Activated T-cell treated with anti-CD3 and anti-CD28 coated beads for 48 hours (primary cell): ENCODE results near the gene ABCA12.

Experiments used
- DNase-seq: peaks from one replicate; pipeline ENCODE4 v3.0.0-alpha.2; 2020; ENCODE audit warnings: low read depth

Gene ABCA12

DNA sequence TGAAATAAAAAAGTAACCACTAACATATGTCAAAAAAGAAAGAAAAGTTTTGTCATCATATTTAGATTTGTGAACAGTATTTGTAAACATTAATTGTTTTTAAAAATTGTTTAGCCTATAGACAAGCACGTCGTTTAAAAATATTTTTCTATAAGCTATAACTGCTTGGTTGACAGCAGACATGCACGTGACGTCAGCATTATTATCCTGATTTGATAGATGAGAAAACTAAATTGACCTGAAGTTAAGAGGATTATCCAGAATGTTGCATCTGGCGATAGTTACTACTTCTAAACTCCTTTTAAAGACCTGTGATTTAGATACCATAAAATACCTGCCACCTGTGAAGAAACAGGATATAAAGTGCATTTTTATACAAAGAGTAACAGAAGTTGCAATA lies 172.0 kb downstream of the ABCA12 start:
- DNase-seq, result no peak

DNA sequence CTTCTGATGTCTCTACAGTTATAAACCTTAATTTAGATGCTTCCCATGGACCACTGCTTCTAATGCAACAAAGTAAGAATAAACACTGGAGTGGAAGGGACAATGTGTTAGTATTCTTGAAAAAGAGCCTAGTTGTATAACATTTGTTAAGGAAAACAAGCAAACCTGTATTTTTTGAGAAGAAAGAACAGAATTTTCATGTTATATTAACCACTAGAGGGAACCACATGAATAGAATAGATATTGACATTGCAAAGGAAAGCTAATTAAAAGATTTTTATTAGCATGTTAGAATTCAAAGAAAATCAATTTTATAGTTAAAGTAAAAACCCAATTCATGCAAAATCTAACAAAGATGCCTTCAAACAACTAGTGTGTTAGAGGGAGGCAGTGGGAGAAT lies 177.7 kb downstream of the ABCA12 start:
- no peak for DNase-seq

DNA sequence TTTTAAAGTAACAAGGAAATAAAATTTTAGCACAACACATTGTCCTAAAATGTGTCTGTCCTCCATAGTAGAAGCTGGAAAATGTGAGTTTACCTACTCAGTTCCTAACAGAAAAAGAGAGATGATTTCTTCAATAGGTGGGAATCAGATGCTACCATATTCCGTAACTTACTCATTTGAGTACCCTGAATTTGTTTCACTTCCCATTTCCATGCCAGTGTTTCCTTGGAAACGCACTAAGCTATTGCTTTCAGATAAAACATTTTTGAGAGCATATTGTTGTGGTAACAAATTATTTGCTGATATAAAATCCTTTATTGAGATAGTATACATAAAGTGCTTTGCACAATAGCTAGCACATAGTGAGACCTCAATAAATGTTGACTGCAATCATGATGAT lies 191.5 kb downstream of the ABCA12 start:
- DNase-seq, result no peak

DNA sequence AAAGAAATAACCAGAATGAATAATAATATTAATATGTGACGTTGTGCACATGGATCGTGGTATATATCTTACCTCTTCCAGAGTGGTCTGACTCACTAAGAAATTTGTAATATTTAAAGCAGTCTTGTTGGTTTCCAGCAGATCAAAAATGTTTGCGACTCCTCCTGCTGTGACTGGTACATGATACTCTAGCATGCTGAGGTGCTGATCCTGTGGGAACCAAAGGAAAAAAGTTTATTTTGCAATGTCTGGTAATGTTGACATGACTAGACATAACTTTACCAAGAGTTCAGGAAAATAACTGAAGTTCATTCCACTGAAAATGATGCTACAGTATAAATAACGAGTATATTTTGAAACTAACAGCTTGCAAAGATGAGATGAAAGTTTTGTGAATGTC lies 204.4 kb downstream of the ABCA12 start:
- no peak for DNase-seq

DNA sequence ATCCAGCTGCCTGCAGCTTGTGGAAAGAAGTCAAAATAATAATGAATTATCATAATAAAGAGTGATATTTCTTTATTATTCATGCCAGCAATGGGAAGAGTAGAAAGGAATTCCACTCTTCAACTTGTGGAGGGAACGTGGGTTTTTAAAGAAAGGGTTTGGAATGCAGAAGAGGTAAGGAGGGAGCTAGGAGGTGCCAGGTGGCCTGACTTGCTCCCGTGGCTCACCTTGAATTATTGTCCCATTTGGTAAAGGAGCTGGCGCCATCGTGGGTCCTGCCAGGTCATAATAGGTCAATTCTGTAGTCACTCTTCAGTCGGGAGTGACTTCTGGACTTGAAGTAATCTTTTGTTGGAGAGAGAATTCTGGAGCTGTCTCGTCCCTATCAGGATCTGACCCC lies 233.8 kb downstream of the ABCA12 start:
- no peak for DNase-seq

DNA sequence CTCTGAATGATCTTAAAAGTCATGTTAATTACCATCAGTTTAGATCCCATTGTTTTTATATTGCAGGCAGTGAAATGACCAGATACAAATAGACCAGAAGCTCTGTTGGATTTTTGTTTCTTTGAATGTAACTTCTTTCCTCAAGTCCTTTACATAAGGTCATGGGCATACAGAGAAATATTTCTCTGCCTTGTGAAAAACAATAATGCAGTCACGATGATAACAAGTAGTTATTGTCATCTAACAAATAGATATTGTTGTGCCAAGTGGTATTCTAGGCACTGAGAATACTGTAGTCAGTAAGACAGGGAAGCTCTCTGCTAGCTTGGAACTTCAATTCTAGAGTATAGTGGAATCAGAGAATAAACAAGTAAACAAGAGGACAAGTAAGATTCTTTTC lies 234.2 kb downstream of the ABCA12 start:
- no peak for DNase-seq

DNA sequence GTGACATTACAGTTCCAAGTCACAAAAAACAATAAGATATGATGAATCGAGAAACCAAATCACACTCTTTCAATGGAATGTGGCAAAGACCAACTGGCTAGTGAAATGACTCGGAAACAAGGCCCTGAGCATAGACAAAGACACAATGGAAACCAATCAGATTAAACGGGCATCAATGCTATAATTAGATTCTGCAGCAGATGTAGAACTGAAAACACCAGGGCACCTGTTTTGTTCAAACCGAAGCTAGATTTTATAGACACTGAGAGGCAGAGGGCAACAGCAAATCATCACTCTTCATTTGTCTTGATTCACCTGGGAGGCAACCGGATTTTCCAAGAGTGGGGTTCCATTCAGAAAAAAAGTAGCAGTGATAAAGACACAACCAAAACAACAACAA lies 236.1 kb downstream of the ABCA12 start:
- no peak for DNase-seq

DNA sequence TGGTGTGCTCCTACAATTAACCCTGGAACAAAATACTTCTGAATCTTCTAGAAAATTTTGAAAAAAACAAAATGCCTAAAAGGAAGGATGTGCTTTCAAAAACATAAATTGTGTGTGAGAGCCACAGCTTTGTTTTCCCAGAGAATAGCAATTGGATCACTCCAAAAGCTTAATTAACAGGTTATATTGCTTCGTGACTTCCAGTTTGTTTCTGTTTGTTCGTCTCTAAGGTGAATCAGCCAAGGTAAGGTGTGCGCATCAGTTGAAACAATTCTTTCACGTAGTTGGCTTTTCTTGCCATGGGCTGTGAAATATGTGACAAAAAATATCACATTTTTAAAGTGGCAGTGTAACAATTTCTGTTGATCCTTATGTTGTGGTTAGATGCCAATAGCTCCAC lies 238.7 kb downstream of the ABCA12 start:
- no peak for DNase-seq

DNA sequence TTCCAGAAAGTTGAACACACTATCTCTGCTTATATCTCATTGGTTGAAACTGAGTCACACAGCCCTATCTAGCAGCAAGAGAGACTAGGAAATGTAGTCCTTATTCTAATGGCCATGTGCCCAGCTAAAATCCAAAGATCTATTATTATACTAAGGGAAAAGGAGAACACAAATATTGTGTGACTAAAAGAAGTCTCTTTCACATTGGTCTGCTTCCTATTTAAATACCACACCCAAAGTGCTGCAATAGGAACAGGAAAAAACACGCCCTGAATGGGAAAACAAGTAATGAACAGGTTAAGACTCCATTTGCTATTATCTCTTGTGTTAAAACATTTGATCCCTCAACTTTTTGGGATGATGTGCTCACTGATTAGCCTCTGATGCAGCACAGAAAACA lies 242.2 kb downstream of the ABCA12 start:
- no peak for DNase-seq

DNA sequence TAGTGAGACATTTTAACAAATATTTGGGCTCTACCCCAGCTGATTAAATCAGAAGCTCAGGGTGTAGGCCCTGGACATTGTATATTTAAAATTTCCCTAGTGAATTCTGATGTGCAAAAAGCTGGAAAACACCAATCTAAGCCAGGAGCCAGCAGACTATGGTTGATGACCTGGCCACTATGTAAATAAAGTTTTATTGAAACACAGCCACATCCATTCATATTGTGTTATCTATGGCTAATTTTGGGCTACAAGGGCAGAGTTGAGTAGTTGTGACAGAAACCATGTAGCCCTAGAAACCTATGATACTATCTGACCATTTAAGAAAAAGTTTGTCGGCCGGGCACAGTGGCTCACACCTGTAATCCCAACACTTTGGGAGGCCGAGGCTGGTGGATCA lies 243.0 kb downstream of the ABCA12 start:
- DNase-seq, result no peak

DNA sequence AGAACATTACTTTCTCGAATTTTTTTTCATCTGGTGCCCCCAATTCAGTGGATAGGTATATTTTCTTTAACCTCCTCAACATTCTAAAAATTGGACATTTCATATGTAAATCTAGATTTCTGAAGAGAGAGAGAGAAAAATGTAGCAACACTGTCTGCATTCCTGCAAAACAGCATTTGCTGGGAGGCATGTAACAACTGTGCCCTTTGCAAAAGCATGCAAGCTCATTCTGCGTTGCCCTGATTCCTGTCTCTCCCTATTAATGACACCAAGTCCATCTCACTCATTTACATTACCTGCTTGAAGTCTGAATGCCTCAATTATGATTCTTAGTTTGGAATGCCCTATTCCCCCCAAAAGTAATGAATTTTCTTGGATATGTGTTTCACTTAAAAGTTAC lies 249.1 kb downstream of the ABCA12 start:
- no peak for DNase-seq

DNA sequence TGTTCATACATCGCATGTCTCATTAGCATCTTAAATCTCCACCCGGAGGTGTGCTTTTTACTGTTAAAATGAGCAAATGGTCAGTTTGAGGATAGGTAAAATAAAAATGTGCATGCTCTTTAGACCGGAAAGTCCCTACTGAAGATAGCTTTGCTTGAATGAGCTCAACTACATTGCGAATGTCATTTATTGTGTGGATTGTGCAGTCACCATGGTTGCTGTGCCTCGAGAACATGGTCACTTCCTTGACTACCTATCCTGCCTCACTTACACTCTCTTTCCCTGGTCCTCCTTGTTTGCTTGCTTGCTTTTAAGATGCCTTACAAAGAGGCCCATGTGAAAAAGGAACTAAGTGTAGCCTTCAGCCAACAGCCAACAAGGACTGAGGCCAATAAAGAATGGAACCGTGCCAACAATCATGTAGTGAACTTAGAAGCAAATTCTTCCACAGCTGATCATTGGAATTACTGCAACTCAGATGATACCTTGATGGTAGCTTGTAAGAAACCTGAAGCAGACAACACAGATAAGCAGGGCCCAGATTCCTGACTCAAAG lies 256.7 kb downstream of the ABCA12 start:
- DNase-seq, result no peak
